Lower lobe of right lung (tissue), 2 donors: ENCODE measurements around the gene PPP1CB. TPM values are rescaled to one million over a fixed set of nuclear protein-coding genes. Genes with fewer than 3 reads are reported as not detected.

Source experiments
- ATAC-seq, 2 donors: fragments of 200-7000 bp; cut with Tn5 transposase; one replicate each; pipeline ENCODE4 v1.9.1; 2020 to 2022; ENCODE audit warnings: mild to moderate bottlenecking in 2 of 2, moderate library complexity in 2 of 2
- DNase-seq: peaks from one replicate; pipeline ENCODE4 v3.0.0-alpha.2; 2020
- H3K27ac ChIP-seq: fragments of 200-600 bp; one replicate; pipeline ENCODE4 v1.8.0; 2022
- H3K27me3 ChIP-seq: fragments of 200-600 bp; one replicate; pipeline ENCODE4 v1.8.0; 2022; ENCODE audit warnings: low read depth
- H3K36me3 ChIP-seq: fragments of 200-600 bp; one replicate; pipeline ENCODE4 v1.8.0; 2022; ENCODE audit warnings: mild to moderate bottlenecking
- H3K4me1 ChIP-seq: fragments of 200-600 bp; one replicate; pipeline ENCODE4 v1.8.0; 2022
- H3K4me3 ChIP-seq: fragments of 200-600 bp; one replicate; pipeline ENCODE4 v1.8.0; 2022; ENCODE audit warnings: mild to moderate bottlenecking
- H3K9me3 ChIP-seq: fragments of 200-600 bp; one replicate; pipeline ENCODE4 v1.8.0; 2022
- CTCF ChIP-seq: fragments of 200-600 bp; IDR thresholded peaks from one replicate; pipeline ENCODE4 v1.8.0; 2022; ENCODE audit warnings: antibody characterized with exemption, mild to moderate bottlenecking
- intact Hi-C: fragments of 100-400 bp; cut with DNase I; formaldehyde crosslinking; loops from one replicate; pipeline ENCODE4 v1.11.0; 2022
- total RNA-seq: library from RNA; stranded (reverse); fragmentation: NEBNext Ultra II Directional; extraction: Animal tissue kit (Norgen Biotek cat#: 25700); gene quantifications from one replicate; pipeline ENCODE4 v1.2.1, GENCODE V29; 2021
- donor health status: DM: no; HTN: yes; CAD: no; lungs with severe emphysema.

PPP1CB gene
- total RNA-seq, 1 donor from 2014 or later, result 233 TPM

GRCh38 chr2:28707592-28707991 is 44.0 kb upstream of the PPP1CB start:
- no peak for TF ChIP-seq CTCF
- no peak for ATAC-seq
- H3K4me1 ChIP-seq, result peaks cover 5% of the 10 kb centered on the region
- no peak overlapping the region for H3K27ac ChIP-seq
- H3K9me3 ChIP-seq, result no peaks in the 10 kb centered on the region
- intact Hi-C loops, result no loop called here
- H3K36me3 ChIP-seq, result no peaks in the 10 kb centered on the region
- H3K27me3 ChIP-seq, result no peaks in the 10 kb centered on the region
- no peak overlapping the region for H3K4me3 ChIP-seq
- no peak for DNase-seq

- peak; percentile 87 to 93 for ATAC-seq
These were observed 42.5 kb upstream of the PPP1CB start for GRCh38 chr2:28709101-28709500.

GRCh38 chr2:28710545-28710944 is 41.1 kb upstream of the PPP1CB start:
- no peaks in the 10 kb centered on the region for H3K27me3 ChIP-seq
- no peak overlapping the region for H3K4me3 ChIP-seq
- H3K9me3 ChIP-seq, result no peaks in the 10 kb centered on the region
- intact Hi-C loops, result no loop called here
- TF ChIP-seq CTCF, result no peak
- no peak overlapping the region for H3K27ac ChIP-seq
- no peaks in the 10 kb centered on the region for H3K36me3 ChIP-seq
- peaks cover 12% of the 10 kb centered on the region for H3K4me1 ChIP-seq
- DNase-seq (no peak), ATAC-seq (no peak)

More at GRCh38 chr2:28709101-28709500, 42.5 kb upstream of the PPP1CB start:
- Histone ChIP-seq H3K9me3 (no peaks in the 10 kb centered on the region), H3K36me3 (no peaks in the 10 kb centered on the region), H3K27ac (peak overlapping the region; percentile 44), H3K4me3 (no peak overlapping the region), H3K27me3 (no peaks in the 10 kb centered on the region), H3K4me1 (peaks cover 5% of the 10 kb centered on the region)
- DNase-seq, result peak; percentile 58
- intact Hi-C loops, result no loop called here
- TF ChIP-seq CTCF, result no peak

- intact Hi-C loops, result no loop called here
- H3K36me3 ChIP-seq, result no peaks in the 10 kb centered on the region
- DNase-seq, result no peak
These were observed 37.9 kb upstream of the PPP1CB start for GRCh38 chr2:28713577-28714298.

GRCh38 chr2:28716265-28716865 is 35.3 kb upstream of the PPP1CB start:
- Histone ChIP-seq H3K36me3 (no peaks in the 10 kb centered on the region), H3K4me1 (peaks cover 28% of the 10 kb centered on the region), H3K27me3 (no peaks in the 10 kb centered on the region), H3K4me3 (no peak overlapping the region), H3K27ac (peak overlapping the region; percentile 87), H3K9me3 (no peaks in the 10 kb centered on the region)
- peak; percentile 77 to 85 for ATAC-seq
- DNase-seq, result no peak
- intact Hi-C loops, result no loop called here
- TF ChIP-seq CTCF, result no peak

More at GRCh38 chr2:28713577-28714298, 37.9 kb upstream of the PPP1CB start:
- no peak overlapping the region for H3K27ac ChIP-seq
- no peak overlapping the region for H3K4me3 ChIP-seq
- no peak for ATAC-seq
- H3K27me3 ChIP-seq, result no peaks in the 10 kb centered on the region
- peaks cover 34% of the 10 kb centered on the region for H3K4me1 ChIP-seq
- TF ChIP-seq CTCF, result no peak
- H3K9me3 ChIP-seq, result no peaks in the 10 kb centered on the region
